Stimulated activated CD4-positive, alpha-beta T cell treated with anti-CD3 and anti-CD28 coated beads, Interleukin-12 subunit alpha, Interleukin-12 subunit beta, amount 100 ng/mL, for 24 hours (primary cell): ENCODE data around the gene CLPSL1.

ENCODE experiments used
- DNase-seq, 2 experiments: peaks; one replicate each; pipeline ENCODE4 v3.0.0-alpha.2; 2020; ENCODE audit warnings: low read depth in 2 of 2

CLPSL1 gene

DNA sequence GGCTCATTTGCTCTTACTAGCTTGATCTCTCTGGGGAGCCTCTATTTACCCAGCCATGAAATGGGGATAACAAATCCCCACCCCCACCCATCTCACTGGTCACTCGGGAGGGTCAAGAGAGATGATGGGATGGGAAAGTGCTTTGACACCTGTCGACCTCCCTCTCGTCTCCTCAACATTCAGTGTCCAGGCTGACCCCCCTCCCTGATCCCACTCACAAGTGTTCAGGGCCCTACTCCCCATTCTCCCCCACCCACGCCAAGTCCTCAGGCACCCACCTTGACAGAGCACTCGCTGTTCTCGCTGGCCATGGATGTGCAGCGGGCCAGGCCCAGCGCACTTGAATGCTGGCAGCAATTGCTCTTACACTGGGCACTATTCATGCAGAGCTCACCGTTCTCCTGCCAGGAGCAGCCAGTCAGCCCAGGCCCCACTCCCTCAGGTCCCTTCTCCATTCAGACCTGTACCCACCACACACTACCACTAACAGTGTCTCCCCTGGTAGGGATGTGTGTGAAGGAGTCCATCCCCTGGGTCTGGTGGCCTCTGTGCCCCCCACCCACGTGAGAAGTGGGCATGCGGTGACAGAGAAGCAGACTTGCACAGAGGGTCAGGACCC lies 14.7 kb downstream of the CLPSL1 start:
- DNase-seq, result no peak

DNA sequence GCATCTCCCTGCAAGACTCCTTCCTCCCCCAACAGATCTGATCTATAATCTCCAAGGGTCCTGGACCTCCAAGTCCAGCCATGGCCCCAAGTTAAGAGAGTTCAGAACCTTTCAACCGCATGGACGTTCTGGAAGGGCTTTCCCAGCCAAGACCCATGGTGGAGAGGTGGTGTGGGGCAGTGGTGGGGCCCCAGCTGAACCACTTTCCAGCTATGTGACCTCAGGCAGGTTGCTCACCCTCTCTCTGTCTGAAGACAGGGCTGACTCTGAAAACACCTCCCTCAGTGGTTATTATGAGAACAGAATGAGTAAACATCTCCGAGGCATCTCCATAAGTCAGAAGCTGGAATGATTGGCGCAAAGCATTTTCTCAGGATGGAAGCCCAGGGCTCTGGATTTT lies 15.4 kb downstream of the CLPSL1 start:
- DNase-seq, result no peak

DNA sequence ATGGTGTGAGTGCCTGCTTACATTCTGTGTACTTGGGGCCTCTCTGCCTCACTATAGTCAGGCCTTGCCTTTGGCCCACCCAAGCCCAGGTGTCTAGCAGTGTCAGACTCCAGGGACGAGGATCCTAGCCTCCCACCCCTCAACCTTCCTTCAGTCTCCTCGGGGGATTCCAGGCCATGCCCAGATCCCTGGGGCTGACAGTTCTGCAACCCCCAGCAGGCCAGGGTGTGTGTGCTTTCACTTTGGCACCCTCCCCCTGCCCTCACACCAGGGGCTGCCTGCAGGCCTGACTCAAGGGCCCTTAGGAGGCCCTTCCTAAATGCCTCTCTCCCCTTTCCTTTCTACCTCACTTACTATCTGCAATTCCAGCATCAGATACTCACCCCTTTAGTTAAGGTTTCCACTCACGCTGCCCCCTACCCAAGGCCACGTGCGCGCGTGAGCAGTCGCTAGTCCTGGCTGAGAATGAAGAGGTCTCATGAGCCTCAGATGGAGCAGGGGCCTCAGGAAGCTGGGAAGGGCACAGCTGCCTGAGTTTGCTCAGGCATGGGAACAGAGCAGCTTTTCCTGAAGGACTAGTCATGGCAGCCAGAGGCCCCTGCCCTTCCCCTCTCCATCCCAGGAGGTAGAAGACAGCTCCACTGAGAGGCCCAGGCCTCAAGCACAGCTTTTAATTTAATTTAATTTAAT lies 17.2 kb downstream of the CLPSL1 start:
- no peak for DNase-seq

DNA sequence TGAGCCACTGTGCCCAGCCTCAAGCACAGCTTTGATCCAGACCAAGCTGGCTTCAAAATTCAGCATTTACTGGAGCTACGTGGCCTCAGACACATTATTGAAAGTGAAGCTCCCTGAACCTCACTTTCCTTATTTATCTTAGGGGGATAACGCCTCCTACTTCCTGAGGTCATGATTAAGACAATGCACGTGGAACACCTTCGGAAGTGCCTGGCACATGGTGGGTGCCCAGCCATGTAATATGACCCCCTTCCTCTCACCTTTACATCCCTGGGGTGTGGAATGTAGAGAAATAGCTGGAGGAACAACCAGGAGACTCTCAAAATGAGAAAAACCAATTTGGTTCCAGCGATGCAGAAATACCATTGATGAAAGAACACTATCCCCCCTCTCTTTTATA lies 17.9 kb downstream of the CLPSL1 start:
- no peak for DNase-seq

DNA sequence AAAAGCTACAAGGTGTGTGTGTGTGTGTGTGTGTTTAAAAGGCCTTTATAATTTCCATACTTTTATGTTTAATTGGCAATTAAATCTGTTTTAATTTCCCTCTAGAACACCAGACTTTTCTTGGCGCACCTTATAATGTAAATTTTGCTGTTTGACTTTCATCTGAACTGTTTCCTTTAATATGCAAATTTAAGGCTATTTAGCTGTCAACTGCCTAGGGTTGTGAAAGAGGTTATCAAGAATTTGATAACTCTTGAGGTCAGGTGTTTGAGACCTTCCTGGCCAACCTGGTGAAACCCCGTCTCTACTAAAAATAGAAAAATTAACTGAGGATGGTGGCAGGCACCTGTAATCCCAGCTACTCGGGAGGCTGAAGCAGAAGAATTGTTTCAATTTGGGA lies 20.3 kb downstream of the CLPSL1 start:
- no peak for DNase-seq

DNA sequence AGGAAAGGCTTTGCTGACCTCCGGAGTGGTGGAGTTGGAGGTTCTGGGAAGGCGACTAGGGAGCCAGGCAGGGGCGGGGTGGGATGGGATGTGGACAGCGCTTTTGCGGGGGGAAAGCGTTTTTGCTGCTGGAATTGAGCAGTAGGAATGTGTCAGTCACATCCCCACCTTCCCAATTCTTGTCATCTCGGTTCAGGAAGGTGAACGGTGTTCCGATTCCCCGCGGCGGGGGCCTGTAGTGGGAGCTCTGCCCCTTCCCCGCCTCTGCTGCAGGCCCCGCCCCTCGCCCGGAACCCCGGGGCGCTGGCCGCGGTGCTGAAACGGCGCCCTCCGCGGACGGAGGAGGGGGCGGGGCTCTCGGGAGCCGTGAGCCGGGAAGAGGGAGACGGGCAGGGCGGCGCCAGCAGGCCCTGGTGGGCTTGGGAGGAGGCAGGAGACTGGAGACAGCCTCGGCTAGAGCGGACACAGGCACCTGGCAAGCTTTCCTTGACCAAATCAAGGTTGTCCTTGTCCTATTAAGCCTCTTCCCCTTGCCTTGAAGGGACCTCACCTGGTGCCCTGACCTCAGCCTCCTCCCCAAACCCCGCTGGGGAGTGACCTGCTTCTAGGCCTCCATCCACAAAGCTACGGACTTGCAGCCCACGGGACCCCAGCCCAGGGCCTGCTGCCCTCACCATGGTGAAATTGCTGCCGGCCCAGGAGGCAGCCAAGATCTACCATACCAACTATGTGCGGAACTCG lies 24.3 kb downstream of the CLPSL1 start, which contains the start of gene LHFPL5:
LHFPL5 (plus strand) TSS at position 357 of the 741 bp plus-strand sequence; CDS start at position 676, 319 bp downstream.
- peak in 1 of 2 experiments; percentile 43 for DNase-seq

DNA sequence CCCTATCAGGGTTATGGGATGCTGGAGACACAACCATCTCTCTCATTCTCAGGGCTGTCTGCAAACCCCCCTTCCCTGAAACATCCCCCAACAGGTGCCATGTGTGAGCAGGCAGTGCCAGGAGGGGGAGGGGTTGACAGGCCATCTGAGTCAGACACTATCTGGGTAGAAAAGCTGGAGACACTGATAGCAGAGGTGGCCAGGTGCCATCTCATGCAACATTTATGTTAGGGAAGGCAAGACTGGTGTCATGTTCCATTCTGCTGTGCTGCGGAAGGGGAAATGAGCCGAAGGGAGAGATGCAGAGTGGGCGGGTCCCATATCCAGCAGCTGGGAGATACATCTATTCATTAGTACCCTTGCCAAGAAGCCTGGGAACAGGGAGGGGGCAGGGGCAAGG lies 27.9 kb downstream of the CLPSL1 start:
- no peak for DNase-seq

DNA sequence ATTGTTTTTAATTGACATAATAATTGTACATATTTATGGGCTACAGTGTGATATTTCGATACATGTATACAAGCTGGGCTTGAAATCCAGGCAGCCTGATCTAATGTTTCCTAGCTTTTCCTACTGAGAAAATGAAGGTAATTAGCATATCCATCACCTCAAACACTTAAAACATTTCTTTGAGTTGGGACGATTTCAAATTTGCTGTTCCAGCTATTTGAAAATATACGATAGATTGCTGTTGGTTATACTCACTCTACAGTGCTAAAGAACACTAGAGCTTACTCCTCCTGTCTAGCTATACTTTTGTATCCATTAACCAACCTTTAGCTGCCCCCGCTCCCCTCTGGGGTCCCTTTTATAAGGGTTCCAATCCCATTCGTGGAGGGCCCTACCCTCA lies 29.0 kb downstream of the CLPSL1 start:
- no peak for DNase-seq

DNA sequence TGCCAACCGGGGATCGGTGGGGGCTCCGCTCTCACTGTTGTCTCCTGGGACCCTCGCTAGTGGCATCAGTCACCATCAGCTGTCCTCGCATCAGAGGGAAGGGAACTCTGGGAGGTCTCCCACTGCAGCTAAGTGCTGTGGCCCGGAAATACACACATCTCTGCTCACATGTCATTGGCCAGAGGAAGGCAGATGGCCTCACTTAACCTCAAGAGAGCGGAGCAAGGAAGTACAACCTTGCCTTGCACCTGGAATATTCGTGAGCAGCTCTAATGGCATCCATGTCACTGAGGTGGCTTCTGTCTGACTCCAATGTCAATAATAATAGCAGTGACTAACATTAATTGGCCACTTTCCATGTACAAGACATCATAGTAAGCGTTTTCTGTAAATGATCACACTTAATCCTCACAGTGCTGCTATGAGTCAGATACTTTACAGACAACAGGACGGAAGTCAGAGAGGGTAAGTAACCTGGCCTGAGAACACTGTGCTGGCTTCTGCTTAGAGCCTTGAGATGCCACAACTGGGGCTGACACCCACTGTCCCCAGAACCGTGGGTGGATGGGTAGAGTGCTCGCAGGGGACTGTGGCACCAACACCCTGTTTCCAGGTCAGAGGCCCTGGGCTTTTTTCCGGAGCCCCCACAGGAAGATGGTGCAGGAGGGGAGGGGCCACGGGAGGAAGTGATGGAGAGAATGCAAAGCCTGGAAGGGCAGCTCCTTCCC lies 30.3 kb downstream of the CLPSL1 start:
- no peak for DNase-seq

DNA sequence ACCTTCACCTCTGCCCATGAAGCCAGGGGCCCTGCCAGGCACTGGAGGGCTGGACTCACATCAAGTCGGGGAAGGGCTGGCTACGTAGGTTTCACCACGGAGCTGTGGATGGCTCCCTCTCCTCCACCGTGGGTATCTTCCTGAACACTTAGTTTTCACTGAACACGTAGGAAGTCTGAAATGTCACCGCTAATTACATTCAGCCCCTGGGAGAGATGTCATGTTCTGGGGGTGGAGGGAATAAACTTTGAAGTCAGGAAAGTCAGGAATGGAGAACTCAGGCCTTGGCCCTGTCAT lies 30.8 kb downstream of the CLPSL1 start:
- DNase-seq, result no peak

DNA sequence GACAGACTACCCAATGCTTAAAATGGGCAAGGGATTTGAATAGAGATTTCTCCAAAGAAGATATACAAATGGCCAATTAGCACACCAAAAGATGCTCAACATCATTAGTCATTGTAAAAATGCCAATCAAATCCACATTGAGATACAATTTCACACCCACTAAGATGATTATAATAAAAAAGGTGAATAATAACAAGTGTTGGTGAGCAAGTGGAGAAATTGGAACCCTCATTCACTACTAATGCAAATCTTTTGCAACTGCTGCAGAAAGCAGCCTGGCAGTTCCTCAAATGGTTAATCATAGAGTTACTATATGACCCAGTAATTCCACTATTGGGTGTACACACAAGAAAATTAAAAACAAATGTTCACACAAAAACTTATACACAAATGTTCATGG lies 36.7 kb downstream of the CLPSL1 start:
- no peak for DNase-seq

DNA sequence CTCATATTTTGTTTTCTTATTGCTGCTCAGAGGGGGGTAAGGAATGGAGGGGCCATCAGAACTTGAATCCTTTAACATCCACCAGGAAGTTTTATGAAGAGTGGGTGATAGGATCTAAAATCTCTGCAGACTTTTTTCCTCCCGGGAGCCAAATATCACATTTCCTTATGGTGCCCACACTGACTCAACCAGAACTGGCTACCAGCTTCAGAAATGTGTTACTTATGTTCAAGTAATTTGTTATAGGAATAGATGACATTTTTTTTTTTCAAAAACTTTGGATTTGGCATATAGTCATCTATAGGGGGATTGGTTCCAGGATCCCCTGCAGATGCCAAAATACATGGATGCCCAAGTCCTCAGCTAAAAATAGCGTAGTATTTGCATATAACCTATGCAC lies 42.8 kb downstream of the CLPSL1 start:
- no peak for DNase-seq

DNA sequence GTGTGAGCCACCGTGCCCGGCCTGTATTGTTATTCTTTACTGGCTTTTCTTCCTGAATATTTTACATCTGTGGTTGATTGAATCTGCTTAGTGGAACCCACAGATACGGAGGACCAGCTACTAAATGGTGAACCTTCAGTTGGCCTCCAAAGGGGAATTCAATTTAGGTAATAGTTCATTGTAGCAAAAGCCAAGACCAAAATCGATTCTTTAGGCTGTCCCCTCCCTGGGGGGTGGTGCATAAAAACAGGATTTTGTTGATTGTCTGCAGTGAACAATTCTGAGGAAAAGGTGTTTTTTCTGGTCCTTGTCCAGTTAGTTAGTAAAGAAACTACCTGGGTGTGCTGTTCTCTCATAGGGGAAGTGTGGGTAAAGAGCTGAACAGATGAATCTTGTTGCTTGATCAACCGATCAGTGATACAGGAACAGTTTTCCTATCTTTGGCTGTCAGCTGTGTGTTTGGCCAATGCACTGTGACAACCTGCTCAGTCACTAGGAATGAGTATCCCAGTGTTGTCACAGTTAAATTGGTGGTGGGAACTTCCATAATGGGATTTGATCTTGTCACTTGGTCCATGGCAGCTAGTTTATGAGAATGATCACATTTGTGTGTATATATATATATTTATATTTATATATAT lies 43.9 kb downstream of the CLPSL1 start:
- no peak for DNase-seq

DNA sequence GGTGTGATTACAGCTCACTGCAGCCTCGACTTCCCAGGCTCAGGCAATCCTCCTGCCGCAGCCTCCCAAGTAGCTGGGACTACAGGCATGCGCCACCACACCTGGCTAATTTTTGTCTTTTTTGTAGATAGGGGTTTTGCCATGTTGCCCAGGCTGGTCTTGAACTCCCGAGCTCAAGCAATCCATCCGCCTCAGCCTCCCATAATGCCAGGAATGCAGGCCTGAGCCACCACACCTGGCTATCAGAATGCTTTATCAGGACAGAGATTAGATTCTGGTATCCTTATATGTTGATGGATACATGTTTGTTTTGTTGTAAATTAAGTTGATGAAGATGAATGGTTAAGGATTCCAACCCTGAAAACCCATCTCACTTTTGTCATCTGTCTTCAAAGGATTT lies 48.5 kb downstream of the CLPSL1 start:
- no peak for DNase-seq

DNA sequence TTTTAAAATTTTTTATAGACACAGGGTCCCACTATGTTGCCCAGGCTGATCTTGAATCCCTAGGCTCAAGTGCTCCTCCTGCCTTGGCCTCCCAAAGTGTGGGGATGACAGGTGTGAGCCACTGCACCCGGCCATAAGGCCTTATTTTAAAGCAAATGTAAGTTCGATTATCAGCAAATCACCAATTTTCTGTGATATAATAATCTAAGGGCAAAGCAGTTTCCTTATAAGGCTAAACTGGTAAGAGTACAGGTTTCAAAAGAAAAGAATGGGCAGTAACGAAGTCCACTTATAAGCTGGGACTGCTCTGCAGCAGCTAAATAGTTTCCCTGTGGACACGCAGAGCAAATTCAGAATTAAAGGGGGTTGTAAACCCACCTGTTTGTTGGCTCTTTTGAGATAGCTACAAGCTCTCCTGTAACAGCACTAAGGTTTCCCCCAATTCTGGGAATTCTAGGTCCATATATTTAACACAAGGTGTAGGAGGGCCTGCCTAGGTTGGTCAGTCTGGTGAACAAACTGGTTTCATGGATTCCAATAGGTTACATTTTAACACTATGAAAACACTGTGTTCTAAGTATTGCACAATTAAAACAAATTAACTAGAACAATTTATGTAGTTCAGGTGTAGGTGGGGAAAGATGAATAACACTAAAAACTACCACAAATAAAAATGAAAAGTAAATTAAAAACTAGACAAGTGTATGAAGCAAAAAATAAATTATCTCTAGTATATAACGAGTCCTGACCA lies 50.6 kb downstream of the CLPSL1 start:
- DNase-seq, result no peak

DNA sequence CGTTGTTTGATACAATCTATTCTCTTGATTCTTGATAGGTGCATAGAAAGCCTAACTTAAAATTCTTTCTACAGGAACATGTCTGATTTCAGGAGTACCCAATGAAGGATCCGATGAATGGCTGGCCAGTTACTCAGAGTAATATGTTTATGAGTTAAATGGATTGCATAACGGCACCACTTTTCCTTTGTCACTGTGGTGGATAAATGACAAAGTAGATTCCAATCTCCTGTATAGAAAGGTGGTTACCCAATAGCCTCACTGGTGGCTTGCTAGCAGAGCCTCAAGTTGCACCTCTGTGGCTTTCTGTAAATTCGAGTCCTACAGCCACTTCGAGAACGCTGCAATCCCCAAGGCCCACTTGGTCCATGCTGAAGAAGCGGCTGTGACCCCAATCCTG lies 52.7 kb downstream of the CLPSL1 start:
- no peak for DNase-seq
